NCI-H524 (cell line): ENCODE data around the gene NFIA.

Experiments used
- DNase-seq, 2 experiments: peaks; one replicate each; lab custom pipeline; 2025; lab: John Stamatoyannopoulos, UW

Gene NFIA

GRCh38 chr1:61083807-61084440, 1.6 kb downstream of the NFIA start:
- DNase-seq: no peak

DNA sequence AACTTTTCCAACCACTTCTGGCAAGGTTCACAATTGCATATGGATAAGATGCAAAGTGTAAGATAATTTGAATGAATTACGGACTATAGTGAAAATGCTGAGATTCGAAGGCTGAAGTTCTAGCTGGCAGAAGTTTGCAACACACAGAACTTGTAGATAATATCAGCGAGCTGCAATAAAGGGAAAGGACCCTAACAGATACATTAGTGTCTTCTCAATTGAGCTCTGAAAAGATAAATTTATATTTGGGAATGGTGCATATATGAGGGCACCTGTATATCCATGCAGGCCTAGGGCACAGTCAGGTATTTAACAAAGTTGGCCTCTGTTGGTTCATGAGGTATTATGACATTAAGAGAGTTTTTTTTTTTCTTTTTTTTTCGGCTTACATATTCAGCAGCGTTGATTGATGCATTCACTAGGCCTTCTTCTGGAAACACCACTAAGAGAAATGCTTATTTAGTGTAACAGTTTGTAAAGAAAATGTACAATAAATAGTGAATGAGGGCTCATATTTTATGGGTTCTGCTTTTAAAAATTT, 2.2 kb downstream of the NFIA start:
- no peak for DNase-seq

GRCh38 chr1:61085206-61085982, 3.0 kb downstream of the NFIA start:
- no peak for DNase-seq

- no peak for DNase-seq
Measured at GRCh38 chr1:61085983-61086644, 3.8 kb downstream of the NFIA start.

- no peak for DNase-seq
Measured at GRCh38 chr1:61087571-61087970, 5.2 kb downstream of the NFIA start.

GRCh38 chr1:61088163-61088974, 6.0 kb downstream of the NFIA start:
- no peak for DNase-seq

DNA sequence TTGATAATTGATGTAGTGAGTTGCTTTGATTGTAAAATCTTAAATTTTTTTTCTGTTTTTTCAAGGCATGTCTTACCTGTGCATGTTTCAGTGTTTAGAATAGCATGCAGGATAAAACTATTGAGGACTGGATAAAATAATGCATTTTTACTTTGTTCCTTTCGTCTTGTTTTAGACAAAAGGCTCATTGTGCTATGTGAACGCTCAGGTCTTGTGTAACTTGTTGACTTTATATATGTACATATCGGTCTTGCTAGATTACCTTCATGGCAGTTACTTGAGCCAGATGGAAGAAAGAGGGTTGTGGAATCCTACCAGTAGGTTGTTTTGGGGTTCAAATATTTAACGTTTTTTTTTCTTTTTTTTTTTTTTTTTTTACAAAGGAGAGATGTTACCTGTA, 7.0 kb downstream of the NFIA start:
- no peak for DNase-seq

DNA sequence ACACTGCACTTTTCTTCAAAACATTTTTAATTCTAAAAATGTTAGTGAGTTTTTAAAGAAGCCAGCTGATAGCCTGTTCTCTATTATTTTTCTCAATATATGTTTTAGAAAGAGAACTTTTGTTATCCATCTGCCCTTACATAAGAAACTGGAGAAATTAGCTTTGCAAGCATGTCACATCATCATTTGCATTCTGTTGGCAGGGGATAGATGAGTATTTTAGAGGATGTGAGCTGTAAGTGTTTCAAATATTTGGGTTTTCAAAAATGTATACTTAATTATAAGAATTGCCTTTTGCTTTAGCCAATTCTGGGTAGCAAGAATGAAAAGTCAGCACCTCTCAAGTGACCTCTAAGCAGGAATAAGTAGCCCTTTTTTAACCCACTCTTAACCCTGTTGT, 7.4 kb downstream of the NFIA start:
- no peak for DNase-seq

DNA sequence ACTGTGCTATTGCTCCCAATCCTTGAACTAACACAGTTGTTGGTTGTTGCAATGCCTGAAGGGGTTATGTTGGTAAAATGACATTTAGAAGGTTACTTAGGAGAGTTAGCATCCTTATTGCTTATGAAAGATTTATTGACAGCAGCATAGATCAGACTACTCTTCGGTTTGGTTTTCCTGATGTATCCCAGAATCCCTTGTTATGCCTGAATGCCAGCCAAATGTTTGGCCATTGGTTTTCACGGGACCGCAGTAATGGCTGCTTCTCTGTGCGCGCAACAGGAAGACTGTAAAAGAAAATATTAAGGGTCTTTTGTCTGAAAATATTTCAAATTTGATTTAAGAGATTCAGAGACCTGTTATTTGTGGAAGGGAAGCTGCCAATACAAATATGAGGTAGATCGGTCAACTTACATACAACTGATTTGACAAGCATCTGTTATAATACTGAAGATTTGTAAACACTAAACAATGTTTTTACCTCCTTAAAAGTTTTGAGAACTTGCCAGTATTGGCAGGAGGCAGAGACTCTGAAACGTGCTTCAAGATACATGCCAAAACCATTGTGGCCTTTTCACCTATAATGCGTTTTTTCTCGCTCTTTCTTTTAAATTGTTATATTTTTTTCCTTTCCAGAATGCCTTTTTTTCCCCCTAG, 8.3 kb downstream of the NFIA start:
- DNase-seq: no peak

DNA sequence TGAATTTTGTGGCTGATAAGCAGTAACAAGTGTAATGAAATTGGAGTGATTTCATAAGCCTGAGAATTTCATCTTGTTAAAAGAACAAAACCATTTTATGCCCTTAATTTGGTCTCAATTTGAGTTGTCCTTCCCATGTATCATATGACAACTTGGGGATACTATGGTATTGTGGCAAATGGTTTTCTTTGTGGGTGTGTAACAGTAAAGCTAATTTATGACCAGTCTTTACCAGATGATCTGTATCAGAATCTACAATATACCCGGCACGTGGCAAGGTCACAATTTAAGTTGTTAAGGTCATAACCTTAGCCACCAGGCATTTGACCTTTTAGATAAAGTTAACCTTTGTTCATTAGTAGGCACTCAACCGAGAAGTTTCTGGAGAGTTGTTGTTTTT, 9.1 kb downstream of the NFIA start:
- no peak for DNase-seq

DNA sequence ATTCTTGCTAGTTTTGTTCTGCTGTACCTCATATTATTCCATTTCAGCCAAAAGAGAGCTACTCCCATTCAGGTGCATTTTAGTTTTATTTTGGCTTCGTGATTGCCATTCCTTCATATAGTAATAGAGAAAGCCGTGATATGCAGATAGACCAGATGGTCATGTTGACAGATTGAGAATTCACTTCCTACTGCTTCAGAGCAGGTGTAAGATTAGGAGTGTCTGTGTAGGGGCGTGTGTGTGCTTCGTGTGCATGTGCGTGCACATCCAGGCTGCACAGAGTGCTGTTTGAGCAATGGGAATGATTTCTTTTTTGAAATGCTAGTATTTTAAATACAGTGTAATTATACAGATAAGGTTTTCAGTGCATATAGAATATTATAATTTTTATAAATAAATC, 10.3 kb downstream of the NFIA start:
- DNase-seq: peak; percentile 39 to 69

DNA sequence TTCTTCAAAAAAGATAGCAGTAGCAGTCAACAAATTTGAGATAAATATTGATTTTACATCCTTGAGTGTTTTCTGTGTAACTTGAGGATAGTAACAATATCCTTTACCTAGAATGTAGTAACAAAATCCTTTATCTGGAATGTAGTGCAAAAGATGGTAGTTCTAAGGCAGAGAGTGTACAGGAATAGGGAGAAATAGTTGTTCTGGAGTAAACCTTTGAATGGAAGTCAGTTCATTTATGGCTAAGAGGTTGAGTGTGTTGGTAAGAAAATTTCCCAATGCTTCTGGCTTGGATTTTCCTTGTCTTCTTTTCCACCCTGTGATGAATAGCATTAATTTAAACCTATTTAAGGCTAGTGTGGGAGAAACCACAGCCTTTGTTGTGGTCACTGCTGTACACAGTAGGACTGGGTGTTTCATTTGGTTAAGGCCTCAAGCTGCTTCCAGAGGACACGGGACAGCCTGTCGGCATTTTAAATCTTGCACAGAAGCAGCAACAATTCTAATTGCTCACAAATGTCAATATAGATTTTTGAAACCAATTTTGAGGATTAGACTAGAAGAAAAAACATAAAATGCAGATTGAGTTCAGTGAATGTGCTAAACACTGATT, 11.3 kb downstream of the NFIA start:
- no peak for DNase-seq

- DNase-seq: no peak
Measured at GRCh38 chr1:61094677-61095469, 12.5 kb downstream of the NFIA start.

DNA sequence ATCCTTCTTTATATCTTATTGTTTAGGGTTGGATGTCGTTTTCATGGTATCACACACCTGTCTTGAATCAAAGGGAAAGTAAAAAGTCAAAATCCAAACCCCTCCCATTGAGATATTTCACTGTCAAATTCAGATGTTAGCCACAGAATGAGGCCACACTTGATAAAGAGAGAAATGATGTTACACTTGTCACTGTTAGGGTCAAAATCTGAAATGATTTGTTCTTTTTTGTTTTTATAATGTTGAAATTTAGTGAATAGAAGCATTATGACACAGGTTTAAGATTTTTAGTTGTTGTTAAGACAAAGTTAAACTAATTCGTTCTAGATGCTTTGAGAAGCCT, 13.1 kb downstream of the NFIA start:
- no peak for DNase-seq

GRCh38 chr1:61097317-61097716, 15.0 kb downstream of the NFIA start:
- no peak for DNase-seq

- peak in 1 of 2 experiments; percentile 32 for DNase-seq
Measured at GRCh38 chr1:61097722-61098121, 15.4 kb downstream of the NFIA start.

- no peak for DNase-seq
Measured at GRCh38 chr1:61098333-61098732, 16.0 kb downstream of the NFIA start.

- DNase-seq: no peak
Measured at GRCh38 chr1:61098906-61099437, 16.6 kb downstream of the NFIA start.

DNA sequence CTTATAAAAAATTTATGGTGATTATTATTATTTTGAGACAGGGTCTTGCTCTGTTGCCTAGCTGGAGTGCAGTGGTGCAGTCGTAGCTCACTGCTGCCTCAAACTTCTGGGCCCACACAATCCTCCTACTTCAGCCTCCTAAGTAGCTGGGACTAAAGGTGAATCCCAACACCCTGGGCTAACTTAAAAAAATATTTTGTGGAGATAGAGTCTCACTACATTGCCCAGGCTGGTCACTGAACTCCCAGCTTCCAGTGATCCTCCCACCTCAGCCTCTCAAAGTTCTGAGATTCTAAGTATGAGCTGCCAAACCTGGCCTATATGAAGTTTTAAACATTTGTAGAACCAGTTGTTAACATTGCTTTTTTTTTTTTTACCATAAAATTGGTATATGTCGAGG, 18.2 kb downstream of the NFIA start:
- DNase-seq: no peak

GRCh38 chr1:61101536-61101935, 19.2 kb downstream of the NFIA start:
- DNase-seq: no peak
